GM19239 (cell line): ENCODE data around the gene GRM8.
A peak's percentile ranks its signal among the peaks of the same experiment; 100 is the strongest.

ENCODE experiments used
- DNase-seq: peaks from one replicate; pipeline ENCODE4 v3.0.0; 2011; ENCODE audit warnings: low spot score; ENCODE audit not compliant: insufficient read length
- FAIRE-seq: peaks from 2 replicates; lab custom pipeline; 2011; peaks lifted over from hg19 to GRCh38; lab: Jason Lieb, UNC

GRM8 gene

DNA sequence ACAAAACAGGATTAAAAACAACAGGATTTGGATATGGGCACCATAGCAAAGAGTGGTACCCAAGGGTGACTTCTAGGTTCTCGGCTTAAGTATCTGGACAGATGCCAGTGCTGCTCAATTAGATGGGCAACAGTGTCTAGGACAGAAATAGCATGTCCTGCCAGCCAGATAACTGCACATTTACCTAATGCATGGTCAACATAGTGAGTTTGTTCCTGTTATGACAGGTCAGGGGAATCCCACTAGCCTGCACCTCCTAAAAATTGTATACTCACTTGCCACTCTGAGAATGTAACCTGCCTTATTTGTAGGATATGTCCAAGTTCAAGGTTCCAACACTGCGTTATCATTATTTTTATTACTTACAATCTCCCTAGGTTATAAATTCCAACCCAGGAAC, 471.7 kb downstream of the GRM8 start:
- peak; percentile 18 for FAIRE-seq
- no peak for DNase-seq

DNA sequence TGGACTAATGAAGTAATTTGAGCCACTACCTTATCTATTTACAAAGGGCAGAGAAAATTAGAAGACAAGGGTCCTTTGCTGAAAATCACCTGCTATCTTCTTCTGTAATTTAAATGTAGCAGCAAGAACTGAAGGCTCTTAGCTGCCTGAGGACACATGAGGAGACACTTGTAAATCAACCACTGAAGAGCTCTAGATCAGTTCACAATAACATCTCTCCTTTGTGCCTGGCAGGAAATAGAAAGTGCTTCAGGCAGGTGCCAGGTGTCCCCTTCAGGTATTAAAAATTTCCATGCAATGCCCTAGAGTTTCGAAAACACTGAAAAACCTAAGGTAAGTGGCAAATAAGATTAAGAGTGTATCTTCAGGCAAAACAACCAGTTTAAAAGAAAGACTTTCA, 474.6 kb downstream of the GRM8 start:
- FAIRE-seq (peak; percentile 68), DNase-seq (no peak)

- FAIRE-seq = no peak
- no peak for DNase-seq
These were observed 476.2 kb downstream of the GRM8 start for GRCh38 chr7:126776498-126776897.

DNA sequence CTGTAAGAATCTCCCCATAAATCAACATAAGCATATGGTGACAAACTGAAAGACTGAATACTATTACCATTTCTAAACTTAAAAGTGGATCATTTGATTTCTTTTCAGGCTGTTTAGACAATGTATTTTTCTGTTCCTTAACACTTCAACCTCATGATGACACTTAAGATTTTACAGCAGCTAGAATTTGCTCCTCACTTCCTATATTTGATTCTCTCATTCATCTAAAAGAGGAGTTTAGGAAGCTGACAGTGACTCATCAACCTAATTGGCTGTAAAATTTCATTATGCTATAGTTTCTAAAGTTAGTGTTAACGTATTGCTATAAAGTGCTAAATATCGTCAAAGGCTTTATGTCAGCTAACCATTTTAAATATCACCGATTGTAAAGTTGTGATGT, 478.7 kb downstream of the GRM8 start:
- no peak for DNase-seq

DNA sequence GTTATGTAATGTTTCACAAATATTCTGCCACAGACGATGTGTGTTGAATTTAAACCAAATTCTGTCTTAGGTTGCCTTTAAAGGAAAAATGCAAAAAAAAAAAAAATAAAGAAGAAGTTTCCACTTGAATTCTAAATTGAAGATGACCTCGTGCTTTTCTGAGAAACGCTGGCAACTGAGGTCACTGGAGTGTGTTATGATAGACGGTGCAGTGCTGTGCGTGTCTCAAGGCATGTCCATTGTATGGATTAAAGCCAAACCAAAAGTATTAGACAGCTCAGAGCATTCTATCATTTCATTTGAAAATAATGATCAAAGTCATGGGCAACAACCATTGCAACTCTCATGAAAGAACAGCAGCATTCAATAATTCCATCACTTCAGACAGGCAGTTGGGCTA, 483.9 kb downstream of the GRM8 start:
- FAIRE-seq (no peak), DNase-seq (no peak)

More for the DNA sequence above, 478.7 kb downstream of the GRM8 start:
- FAIRE-seq = peak; percentile 28

DNA sequence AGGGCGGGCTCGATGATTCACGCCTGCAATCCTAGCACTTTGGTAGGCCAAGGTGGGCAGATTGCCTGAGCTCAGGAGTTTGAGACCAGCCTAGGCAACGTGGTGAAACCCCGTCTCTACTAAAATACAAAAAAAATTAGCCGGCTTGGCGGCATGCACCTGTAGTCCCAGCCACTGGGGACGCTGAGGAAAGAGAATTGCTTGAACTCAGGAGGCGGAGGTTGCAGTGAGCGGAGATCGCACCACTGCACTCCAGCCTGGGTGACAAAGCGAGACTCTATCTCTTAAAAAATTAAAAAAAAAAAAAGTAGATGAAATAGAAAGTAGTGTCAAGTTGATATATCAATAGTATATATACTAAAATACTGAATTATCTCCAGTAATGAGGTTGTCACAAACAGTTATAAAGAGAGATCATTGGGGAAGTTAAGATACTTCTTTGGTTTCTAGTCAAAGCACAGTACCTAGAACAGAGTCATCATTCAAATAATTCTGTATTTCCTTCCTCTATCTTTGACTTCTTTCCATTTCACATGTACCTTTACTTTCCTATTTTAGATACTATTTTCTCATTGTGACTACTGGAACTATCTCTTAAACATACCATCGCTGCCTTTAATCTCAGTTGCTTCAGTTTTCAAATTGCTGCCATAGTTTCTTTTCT, 491.7 kb downstream of the GRM8 start:
- DNase-seq = no peak
- FAIRE-seq = no peak

- DNase-seq (no peak), FAIRE-seq (no peak)
These were observed 497.4 kb downstream of the GRM8 start for GRCh38 chr7:126755381-126755780.

DNA sequence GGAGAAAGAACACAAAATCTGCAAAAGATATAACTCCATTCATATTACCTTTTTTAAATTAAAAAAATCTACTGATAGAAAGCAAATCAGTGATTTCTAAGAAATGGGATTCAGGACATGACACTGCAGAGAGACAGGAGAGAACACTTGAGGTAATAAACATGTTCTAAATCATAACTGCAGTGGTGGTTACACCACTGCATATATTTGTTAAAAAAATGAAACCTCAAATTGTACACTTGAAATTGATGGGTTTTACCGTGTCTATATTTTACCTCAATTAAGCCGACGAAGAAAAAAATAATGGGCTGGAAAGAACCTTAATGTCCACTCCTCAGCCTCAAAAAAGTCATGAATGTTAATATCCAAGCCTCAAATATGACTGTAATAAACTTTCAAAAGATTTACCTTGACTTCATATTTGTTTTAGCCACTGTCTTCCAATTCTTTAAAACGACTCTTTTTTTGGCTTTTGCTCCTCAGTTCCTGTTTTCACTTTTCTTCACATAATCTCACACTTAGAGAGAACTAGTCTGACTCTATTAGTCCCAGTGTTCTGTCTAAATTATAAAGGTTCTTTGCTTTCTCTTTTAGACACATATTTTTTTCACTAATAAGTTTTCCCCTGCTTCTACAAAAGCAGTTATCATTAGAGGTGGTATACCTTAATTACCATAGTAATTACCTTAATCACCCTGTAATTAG, 502.4 kb downstream of the GRM8 start:
- FAIRE-seq (no peak), DNase-seq (no peak)

GRCh38 chr7:126728967-126729366, 523.8 kb downstream of the GRM8 start:
- no peak for FAIRE-seq
- DNase-seq = no peak

- DNase-seq = no peak
- FAIRE-seq = no peak
These were observed 524.8 kb downstream of the GRM8 start for GRCh38 chr7:126727930-126728391.

- peak; percentile 21 for FAIRE-seq
These were observed 528.7 kb downstream of the GRM8 start for GRCh38 chr7:126723966-126724544.

DNA sequence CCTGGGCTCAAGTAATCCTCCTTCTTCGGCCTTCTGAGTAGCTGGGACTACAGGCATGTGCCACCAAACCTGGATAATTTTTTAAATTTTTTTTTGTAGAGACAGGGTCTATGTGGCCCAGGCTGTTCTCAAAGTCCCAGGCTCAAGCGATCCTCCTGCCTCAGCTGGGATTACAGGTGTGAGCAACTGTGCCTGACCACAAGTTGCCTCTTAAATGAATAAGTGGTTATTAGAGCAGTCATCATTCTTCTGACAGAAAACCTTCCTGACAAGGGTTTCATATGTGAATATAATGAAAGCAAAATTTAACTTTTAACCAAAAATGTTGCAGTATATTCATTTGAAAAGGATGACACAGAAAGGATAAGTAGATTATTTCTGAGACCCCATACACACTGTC, 532.5 kb downstream of the GRM8 start:
- FAIRE-seq = no peak
- no peak for DNase-seq

More at GRCh38 chr7:126723966-126724544, 528.7 kb downstream of the GRM8 start:
- no peak for DNase-seq

DNA sequence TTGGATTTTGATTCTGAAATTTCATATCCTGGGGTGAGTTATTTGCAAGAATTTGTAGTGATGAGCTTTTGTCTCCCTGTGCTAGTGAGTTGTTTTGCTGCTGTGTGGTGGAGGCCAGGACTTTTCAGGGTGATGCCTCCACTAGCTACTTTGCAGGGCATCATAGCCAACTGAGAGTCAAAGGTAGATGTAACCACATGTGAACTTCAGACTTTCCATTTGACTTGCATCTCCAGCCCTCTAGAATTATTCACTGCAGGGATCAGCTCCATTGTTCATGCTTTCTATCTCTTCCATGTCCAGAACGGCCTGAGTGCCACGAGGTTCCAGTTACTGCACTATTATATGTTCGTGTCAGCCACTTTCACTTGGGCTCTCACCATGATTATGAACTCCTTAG, 534.3 kb downstream of the GRM8 start:
- DNase-seq (no peak), FAIRE-seq (peak; percentile 70)

DNA sequence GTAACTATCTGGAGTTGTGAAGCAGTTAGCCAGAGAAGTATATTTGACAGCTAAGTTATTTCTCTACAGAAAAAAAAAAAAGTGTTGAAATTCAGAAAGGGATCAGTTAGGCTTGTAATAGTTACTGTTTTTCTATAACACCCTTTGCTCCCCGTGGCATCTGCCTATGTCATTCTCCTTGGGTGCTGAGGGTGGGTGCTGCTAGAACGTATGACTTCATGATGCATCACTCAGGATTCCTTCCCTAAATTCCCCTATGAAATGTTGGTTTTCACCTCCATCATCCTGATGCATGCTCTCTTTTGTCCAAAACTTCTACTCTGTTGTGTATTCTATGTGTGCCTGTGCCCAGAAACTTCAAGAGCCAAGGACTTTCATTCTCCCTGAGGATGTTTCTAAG, 536.4 kb downstream of the GRM8 start:
- DNase-seq (no peak), FAIRE-seq (no peak)

GRCh38 chr7:126715076-126715475, 537.7 kb downstream of the GRM8 start:
- FAIRE-seq = peak; percentile 44
- DNase-seq = no peak

DNA sequence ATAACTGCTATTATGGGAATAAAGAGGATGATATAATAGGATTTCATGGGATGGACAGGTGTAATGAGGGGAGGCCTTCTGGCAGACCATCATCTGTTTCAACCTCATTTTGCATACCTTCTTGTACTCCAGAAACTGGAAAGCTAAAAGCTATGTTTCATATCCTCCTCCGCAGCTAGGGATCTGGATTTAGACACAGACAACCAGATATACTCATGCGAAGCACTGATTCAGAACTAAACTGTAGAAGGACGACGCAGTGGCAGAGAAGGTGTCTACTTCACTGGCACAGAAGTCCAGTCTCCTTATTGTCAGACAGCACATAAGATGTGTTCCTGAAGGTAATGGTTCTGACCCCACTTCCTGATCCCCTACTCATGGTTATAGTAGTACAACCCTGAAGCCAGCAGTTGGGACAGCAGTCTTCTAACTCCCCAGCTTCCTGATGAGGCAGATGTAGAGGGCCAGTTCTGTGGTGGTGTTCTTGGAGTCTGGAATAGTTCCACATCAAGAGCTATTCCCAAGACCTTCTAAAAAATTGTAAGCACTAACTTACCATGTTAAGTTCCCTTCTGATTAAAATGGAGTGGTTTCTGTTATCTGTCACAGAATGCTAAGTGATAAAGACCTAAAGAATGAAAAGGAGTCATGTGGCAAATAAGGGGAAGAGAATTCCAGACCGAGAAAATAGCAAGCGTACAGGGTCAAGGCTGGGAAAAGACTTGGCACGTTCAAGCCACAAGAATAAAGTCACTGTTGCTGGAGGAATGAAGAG, 550.3 kb downstream of the GRM8 start:
- DNase-seq = no peak
- peak; percentile 99 for FAIRE-seq

DNA sequence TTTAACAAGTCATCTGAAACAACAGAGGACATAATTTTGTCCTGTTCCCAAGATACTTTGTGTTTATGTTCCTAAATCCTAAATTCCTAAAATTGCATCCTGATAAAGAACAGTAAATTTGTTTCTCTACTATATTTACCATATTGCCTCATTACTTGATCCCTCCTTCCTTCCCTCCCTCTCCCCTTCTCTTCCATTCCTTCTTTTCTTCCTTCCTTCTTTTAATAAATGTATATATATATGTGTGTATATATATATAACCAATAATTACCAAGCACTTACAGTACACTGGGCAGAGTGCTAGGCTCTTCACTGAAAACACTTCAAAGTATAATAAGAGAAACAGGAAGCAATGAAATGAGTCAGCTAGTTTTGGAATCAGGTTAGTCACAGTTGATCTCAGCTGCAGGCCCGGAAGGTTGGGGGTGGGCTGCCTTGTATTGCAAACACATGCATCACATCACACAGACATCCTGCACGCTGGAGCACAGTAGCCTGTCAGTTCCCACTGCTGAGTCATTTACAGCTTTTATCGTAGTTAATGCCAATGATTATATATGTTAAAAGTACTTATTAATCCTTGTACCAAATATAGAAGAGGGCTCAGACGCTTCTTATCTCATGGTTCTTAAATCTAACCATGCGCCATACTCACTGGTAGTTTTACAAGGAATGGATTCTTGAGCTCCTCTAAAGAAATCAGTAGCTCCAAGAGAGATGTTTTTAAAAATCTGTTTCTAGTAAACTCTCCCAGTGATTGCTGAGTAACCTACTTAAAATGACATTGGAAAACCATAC, 551.7 kb downstream of the GRM8 start:
- peak; percentile 19 for DNase-seq
- no peak for FAIRE-seq

GRCh38 chr7:126699707-126700106, 553.0 kb downstream of the GRM8 start:
- DNase-seq = no peak
- FAIRE-seq = peak; percentile 86

DNA sequence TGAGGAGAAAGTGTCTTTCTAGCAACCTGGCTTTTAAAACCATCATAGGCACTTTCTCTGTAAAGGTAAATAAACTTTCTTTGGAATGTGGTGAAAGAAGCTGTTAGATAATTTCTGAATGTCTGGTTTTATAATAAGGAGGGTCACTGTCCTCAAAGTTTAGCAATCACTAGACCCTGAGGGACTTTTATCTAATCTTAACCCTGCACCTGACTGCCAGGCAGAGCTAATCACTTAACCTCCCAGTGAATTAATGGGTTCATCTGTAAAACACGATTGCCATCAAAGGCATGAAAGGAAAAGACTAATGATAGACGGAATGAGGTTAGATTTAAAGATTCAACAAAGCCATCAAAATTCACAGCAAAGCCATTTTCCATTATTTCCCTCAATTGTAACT, 553.8 kb downstream of the GRM8 start:
- DNase-seq = no peak
- FAIRE-seq = peak; percentile 90

- peak; percentile 77 for FAIRE-seq
- DNase-seq = no peak
These were observed 554.3 kb downstream of the GRM8 start for GRCh38 chr7:126698446-126698845.
